VCaP (cell line): Measurements from ENCODE around the gene NCOA6.
A peak's percentile ranks its signal among the peaks of the same experiment; 100 is the strongest.

ENCODE experiments used
- H3K27ac ChIP-seq: fragments of 450-650 bp; 2 replicates; pipeline ENCODE4 v1.5.1; 2017
- TF ChIP-seq, protein P1 (sequence below): fragments of 450-650 bp; conservative IDR thresholded peaks from 2 replicates; pipeline ENCODE4 v1.5.1; 2017; ENCODE audit warnings: mild to moderate bottlenecking, moderate library complexity

Gene NCOA6

DNA sequence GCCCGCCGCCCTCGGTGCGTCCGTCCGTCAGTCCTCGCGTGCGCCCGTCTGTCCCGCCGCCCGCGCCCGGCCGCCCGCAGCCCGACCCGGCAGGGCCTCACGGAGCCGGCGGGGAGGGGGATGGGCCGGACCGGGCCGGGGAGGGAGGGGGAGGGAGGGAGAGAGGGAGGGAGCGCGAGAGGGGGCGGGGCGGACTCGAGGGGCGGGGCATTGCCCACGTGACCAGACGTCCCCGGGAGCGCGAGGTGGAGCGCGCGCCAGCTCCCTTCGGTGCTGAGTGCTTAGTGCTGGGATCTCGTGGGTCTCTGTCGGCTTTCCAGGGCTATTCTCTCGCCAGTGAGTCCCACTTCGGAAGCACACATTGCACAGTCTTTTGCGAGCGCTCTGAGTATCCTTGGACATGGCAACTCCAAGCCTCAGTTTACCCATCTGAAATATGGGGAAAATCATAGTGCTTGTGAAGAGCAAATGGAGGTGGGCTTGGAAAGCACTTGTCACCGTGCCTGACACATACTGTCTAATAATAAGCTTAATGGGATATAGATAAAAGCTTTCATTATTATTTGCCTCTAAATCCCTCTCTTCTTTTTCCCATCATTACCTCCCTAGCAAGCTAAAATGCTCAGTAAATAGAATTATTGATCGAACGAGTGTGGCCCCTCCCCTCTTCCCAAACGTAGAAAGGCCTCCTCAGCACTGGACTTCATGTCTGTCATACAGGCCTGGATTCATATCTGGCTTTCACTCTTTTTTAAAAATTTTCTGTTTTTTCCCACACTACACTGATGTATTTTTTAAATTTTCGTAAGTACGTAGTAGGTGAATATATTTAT, at the start of gene NCOA6:
NCOA6 (minus strand) TSS at position 122 of the 833 bp plus-strand sequence. CDS start 43,296 bp downstream, outside the sequence.
- TF ChIP-seq, protein P1, sequence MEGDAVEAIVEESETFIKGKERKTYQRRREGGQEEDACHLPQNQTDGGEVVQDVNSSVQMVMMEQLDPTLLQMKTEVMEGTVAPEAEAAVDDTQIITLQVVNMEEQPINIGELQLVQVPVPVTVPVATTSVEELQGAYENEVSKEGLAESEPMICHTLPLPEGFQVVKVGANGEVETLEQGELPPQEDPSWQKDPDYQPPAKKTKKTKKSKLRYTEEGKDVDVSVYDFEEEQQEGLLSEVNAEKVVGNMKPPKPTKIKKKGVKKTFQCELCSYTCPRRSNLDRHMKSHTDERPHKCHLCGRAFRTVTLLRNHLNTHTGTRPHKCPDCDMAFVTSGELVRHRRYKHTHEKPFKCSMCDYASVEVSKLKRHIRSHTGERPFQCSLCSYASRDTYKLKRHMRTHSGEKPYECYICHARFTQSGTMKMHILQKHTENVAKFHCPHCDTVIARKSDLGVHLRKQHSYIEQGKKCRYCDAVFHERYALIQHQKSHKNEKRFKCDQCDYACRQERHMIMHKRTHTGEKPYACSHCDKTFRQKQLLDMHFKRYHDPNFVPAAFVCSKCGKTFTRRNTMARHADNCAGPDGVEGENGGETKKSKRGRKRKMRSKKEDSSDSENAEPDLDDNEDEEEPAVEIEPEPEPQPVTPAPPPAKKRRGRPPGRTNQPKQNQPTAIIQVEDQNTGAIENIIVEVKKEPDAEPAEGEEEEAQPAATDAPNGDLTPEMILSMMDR: no peak; the same call in 1 of the 2 replicates
- peak within 1 kb of the TSS; percentile 99 for H3K27ac ChIP-seq

DNA sequence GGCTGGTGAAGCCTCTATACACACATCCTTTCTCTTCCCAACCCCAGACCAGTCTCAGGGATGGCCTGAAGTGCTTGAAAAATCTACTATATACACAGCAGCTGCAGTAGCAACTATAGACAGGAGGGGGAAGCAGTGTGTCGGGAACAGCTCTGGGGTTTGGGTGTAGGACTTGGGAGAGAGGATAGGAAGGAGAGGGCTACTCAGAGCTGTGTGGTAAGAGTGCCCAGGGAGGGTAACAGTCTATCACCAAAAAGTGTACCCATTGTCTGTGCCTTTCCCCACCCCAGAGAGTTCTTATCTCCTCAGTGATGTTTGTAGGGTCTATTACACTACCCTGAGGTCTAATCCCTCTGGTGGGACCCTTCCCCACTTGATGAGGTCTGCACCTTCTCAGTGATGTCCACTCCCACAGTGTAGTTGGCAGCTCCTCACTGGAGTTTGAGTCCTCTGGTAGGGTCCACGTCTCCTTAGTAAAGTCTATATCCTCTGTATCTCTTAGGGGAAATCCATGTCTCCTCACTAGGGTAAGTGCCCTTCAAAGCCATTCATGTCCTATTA, 48.7 kb upstream of the NCOA6 start:
- TF ChIP-seq, protein P1: peak; percentile 95
- H3K27ac ChIP-seq: peak overlapping the region; percentile 86; the same call in 1 of the 2 replicates

DNA sequence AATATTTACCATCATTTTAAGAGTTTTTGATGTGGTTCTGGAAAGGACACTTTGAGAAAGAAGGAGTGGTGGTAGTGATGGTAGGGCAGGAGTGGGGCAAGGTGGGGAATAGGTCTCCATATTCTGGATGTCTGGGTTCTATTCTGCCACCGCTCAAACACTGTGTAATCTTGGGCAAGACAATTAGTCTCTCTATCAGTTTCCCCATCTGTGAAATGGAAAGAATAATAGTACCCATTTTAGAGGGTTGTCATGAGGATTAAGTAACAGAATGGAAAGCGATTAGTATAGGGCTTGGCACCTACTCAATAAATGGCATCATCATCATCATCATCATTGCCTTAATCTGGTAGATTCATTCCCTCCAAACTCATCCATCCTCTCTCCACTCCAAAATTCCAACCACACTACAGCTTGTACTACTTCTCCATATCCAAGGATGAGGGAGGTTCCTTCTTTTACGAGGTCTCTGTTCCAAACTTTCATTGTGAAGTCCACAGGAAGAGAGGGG, 48.2 kb upstream of the NCOA6 start:
- TF ChIP-seq, protein P1: no peak

DNA sequence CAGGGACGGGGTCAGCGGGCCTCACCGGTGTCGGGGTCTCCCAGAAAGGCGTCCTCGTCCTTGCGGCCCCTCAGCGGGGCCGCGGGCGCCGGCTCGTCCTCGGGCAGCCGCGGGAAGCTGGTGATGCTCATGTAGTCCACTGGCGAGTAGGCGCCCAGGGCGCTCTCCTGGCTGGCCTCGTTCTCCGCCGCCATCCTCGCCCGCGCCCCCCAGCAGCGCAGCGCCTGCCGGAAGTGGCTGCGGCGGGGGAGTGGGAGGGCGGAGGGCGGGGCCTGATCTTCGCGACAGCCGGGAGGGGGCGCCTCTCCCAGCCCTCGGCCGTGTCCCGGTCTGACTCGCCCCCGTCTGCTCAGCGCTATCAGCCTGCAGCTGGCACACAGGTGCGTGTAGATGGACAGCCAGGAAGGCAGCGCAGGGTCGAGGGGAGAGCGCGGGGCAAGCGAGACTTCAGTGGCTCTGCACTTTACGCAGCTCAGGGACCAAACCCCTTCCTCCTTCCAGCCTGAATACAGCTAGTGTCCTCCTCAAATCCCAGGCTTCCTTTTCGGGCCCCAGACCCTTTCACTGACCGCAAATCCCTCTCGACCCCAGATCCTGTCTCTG, 47.3 kb upstream of the NCOA6 start, which contains the start of gene GGT7:
GGT7 (minus strand) TSS at position 235 of the 603 bp plus-strand sequence; CDS start at position 194, 41 bp downstream.
- peak within 1 kb of the TSS; percentile 72; the same call in 1 of the 2 replicates for H3K27ac ChIP-seq

More for the DNA sequence above, 48.2 kb upstream of the NCOA6 start:
- H3K27ac ChIP-seq: peak overlapping the region; percentile 72; the same call in 1 of the 2 replicates

DNA sequence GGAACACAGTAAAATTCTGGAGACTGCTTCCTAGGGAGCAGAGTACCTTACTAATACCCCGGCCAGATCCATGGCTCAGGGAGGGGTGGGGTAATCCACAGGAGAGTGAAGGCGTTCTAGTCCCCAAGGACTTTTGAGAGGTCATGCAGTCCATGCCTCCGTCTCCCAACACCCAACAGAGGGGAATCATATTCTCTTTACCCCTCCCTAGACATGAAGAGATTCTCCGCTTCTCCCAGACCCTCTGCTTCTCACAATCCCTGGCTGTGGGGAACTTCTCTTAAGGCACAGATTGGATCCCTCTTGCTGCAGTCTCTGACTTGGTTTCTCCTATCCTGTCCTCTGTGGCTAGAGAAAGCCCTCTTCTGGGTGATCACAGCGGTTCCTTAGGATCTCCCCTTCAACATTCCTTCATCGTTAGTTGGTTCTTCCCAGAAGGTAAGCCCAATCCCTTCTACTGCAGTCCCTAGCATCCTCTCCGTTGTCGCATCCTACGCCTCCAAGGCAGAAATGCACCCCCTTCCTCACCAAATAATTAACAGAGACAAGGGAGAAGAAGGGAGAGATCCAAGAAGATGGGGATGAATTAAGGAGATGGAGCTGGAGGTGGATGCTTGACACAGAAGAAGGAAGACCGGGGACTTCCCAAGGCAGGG, 46.6 kb upstream of the NCOA6 start:
- TF ChIP-seq, protein P1: no peak
- H3K27ac ChIP-seq: peak overlapping the region; percentile 72; the same call in 1 of the 2 replicates

More for the DNA sequence above, 47.3 kb upstream of the NCOA6 start, which contains the start of gene GGT7:
- TF ChIP-seq, protein P1: peak; percentile 93

DNA sequence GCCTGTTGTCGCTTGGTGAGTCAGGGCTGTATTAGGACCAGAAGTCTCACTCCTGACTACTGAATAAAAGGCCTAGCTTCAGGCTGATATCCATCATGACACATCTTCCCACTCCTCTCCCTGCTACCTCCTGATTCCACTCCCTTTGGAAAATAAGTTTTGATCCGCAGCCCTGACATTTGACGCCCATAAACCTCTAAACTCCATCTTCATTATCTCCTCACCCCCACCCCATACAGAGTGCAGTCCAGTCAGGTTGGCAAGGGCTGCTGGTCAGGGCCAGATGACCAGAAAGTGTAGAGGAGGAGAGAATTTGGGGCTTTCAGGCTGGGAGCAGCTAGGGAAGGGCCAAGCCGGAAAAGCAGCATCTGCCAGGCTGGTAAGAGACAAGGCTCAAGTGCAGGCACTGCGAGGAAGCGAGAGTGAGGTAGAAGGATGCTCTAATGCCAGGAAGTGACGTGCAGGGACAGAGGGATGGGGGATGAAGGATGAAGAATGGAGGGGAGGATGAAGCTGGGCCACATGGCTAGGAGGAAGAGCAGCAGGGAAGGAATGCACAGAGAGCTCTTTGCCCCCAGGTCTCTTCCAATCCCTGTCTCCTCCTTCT, 46.0 kb upstream of the NCOA6 start:
- no peak overlapping the region for H3K27ac ChIP-seq
- TF ChIP-seq, protein P1: no peak
